Loucy (cell line): Measurements from ENCODE around the gene TANGO2.

Source experiments
- EZH2phosphoT487 ChIP-seq: fragments of 200-600 bp; IDR thresholded peaks from 2 replicates; pipeline ENCODE4 v1.6.1; 2018; ENCODE audit warnings: antibody characterized with exemption, mild to moderate bottlenecking, moderate library complexity, borderline replicate concordance
- TF ChIP-seq, protein P1 (sequence below): fragments of 200-600 bp; sonication (generic); conservative IDR thresholded peaks from 2 replicates; pipeline ENCODE4 v1.5.1; 2014; ENCODE audit warnings: mild to moderate bottlenecking, antibody characterized with exemption, low read length

DNA sequence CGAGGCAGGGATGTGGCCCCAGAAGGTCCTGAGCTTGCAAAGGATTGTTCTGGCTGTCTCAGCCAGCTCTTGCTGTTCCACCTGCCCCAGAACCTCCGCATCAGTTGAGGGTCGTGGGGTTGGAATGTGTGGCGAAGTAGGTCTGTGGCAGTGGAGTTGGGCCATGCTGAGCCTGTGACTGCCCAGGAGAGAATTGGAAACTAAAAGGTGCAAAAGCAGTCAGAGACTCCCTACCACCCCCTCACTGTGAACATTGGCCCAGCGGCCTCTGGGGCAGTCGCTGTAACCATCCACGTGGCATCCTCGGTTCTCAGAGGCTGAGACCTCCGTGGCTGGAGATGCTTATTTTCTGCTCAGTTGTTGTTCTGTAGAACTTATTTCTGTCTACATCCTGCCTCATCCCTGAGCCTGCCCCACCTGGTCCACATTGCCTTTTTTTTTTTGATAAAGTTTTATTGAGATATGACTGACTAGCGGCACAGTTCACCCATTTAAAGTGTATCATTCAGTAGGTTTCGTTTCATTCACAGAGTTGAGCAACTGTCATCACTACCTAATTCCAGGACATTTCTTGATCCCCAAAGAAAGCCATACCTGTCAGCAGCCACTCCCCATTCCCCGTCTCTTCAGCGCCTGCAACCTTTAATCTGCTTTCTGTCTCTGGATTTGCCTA, 36.8 kb downstream of the TANGO2 start:
- TF ChIP-seq, protein P1, sequence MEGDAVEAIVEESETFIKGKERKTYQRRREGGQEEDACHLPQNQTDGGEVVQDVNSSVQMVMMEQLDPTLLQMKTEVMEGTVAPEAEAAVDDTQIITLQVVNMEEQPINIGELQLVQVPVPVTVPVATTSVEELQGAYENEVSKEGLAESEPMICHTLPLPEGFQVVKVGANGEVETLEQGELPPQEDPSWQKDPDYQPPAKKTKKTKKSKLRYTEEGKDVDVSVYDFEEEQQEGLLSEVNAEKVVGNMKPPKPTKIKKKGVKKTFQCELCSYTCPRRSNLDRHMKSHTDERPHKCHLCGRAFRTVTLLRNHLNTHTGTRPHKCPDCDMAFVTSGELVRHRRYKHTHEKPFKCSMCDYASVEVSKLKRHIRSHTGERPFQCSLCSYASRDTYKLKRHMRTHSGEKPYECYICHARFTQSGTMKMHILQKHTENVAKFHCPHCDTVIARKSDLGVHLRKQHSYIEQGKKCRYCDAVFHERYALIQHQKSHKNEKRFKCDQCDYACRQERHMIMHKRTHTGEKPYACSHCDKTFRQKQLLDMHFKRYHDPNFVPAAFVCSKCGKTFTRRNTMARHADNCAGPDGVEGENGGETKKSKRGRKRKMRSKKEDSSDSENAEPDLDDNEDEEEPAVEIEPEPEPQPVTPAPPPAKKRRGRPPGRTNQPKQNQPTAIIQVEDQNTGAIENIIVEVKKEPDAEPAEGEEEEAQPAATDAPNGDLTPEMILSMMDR, result no peak
- TF ChIP-seq EZH2phosphoT487, result no peak
